Liver (tissue), 9 donors: ENCODE results near the gene PITPNM3. TPM values are rescaled to one million over a fixed set of nuclear protein-coding genes. Genes with fewer than 3 reads are reported as not detected.

Source experiments
- DNase-seq: peaks from one replicate; pipeline ENCODE4 v3.0.0-alpha.2; 2017; ENCODE audit warnings: low spot score
- H3K27ac ChIP-seq, 2 donors: one replicate each; pipeline ENCODE4 v1.7.0; 2013; ENCODE audit warnings: inconsistent platforms in 2 of 2, low read length in 2 of 2, control low read depth in 1 of 2, low read depth in 1 of 2, mild to moderate bottlenecking in 1 of 2
- H3K27me3 ChIP-seq, 4 donors: one replicate each; pipeline versions ENCODE4 v1.6.1 to v1.7.0; 2013; ENCODE audit warnings: low read length in 3 of 4, inconsistent platforms in 1 of 4, mild to moderate bottlenecking in 1 of 4, moderate library complexity in 1 of 4; ENCODE audit not compliant: control insufficient read depth in 4 of 4, insufficient read depth in 4 of 4
- H3K36me3 ChIP-seq, 4 donors: one replicate each; pipeline versions ENCODE4 v1.6.1 to v1.7.0; 2013; ENCODE audit warnings: low read length in 3 of 4, mild to moderate bottlenecking in 3 of 4, low read depth in 1 of 4, moderate library complexity in 1 of 4; ENCODE audit not compliant: control insufficient read depth in 4 of 4, insufficient read depth in 3 of 4
- H3K4me1 ChIP-seq, 4 donors: one replicate each; pipeline versions ENCODE4 v1.6.1 to v1.7.0; 2013; ENCODE audit warnings: low read length in 3 of 4, mild to moderate bottlenecking in 3 of 4, moderate library complexity in 1 of 4; ENCODE audit not compliant: control insufficient read depth in 4 of 4, insufficient read depth in 4 of 4
- H3K4me3 ChIP-seq, 3 donors: one replicate each; pipeline versions ENCODE4 v1.6.1 to v1.7.0; 2013; ENCODE audit warnings: low read length in 3 of 3, control low read depth in 1 of 3, low read depth in 1 of 3, mild to moderate bottlenecking in 1 of 3
- H3K9ac ChIP-seq, 2 donors: one replicate each; pipeline ENCODE4 v1.7.0; 2013; ENCODE audit warnings: low read length in 2 of 2, mild to moderate bottlenecking in 2 of 2, moderate library complexity in 2 of 2, control low read depth in 1 of 2, low read depth in 1 of 2
- H3K9me3 ChIP-seq, 4 donors: one replicate each; pipeline versions ENCODE4 v1.6.1 to v1.7.0; 2013; ENCODE audit warnings: low read length in 3 of 4; ENCODE audit not compliant: control insufficient read depth in 4 of 4
- FOXA1 ChIP-seq: IDR thresholded peaks from 2 replicates; pipeline ENCODE4 v1.6.1; 2016; ENCODE audit warnings: antibody characterized with exemption
- FOXA2 ChIP-seq: IDR thresholded peaks from 2 replicates; pipeline ENCODE4 v1.6.1; 2016; ENCODE audit warnings: antibody characterized with exemption
- GABPA ChIP-seq, 2 donors: IDR thresholded peaks in 1 of 2; conservative IDR thresholded peaks in 1 of 2; 2 replicates each; pipeline ENCODE4 v1.6.1; 2016; ENCODE audit warnings: antibody characterized with exemption in 2 of 2, mild to moderate bottlenecking in 1 of 2, moderate library complexity in 1 of 2
- HNF4A ChIP-seq, 2 donors: conservative IDR thresholded peaks; 2 replicates each; pipeline ENCODE4 v1.6.1; 2016; ENCODE audit warnings: antibody characterized with exemption in 2 of 2, mild to moderate bottlenecking in 2 of 2
- HNF4G ChIP-seq: IDR thresholded peaks from 2 replicates; pipeline ENCODE4 v1.6.1; 2016; ENCODE audit warnings: antibody characterized with exemption
- JUND ChIP-seq, 2 donors: IDR thresholded peaks; 2 replicates each; pipeline ENCODE4 v1.6.1; 2016; ENCODE audit warnings: antibody characterized with exemption in 2 of 2
- NR2F2 ChIP-seq: IDR thresholded peaks from 2 replicates; pipeline ENCODE4 v1.6.1; 2016; ENCODE audit warnings: antibody characterized with exemption
- RAD21 ChIP-seq, 2 donors: IDR thresholded peaks; 2 replicates each; pipeline ENCODE4 v1.6.1; 2016; ENCODE audit warnings: antibody characterized with exemption in 2 of 2, mild to moderate bottlenecking in 2 of 2
- RXRA ChIP-seq, 2 donors: IDR thresholded peaks; 2 replicates each; pipeline ENCODE4 v1.6.1; 2017 to 2018; ENCODE audit warnings: antibody characterized with exemption in 2 of 2, mild to moderate bottlenecking in 1 of 2
- SP1 ChIP-seq: IDR thresholded peaks from 2 replicates; pipeline ENCODE4 v1.6.1; 2018; ENCODE audit warnings: antibody characterized with exemption, mild to moderate bottlenecking
- TAF1 ChIP-seq: conservative IDR thresholded peaks from 2 replicates; pipeline ENCODE4 v1.6.1; 2016; ENCODE audit warnings: antibody characterized with exemption, mild to moderate bottlenecking
- YY1 ChIP-seq: IDR thresholded peaks from 2 replicates; pipeline ENCODE4 v1.6.1; 2016; ENCODE audit warnings: antibody characterized with exemption, mild to moderate bottlenecking
- WGBS: extraction: QIAGEN DNeasy Blood & Tissue Kit; methylation state at CpG from one replicate; pipeline ENCODE4 v1.1.7; 2013; 5-methylcytosine and 5-hydroxymethylcytosine counted together
- polyA plus RNA-seq, 2 donors: library from polyadenylated mRNA; stranded (reverse) in 1 of 2; unstranded in 1 of 2; fragments of 200-250 nt in 1 of 2; fragments of >200 nt in 1 of 2; fragmentation: Nextera tagmentation in 1 of 2; extraction: Ambion mirVana in 1 of 2; gene quantifications; one replicate each; pipeline versions ENCODE4 v1.2.1 to v1.2.3, GENCODE V29; 2013 to 2015
- total RNA-seq, 2 donors: library from RNA; depleted of rRNA; stranded (reverse); fragments of >200 nt; gene quantifications; one replicate each; pipeline ENCODE4 v1.2.3, GENCODE V29; 2014
- TF ChIP-seq, protein P1 (sequence below): IDR thresholded peaks from 2 replicates; pipeline ENCODE4 v1.6.1; 2016; ENCODE audit warnings: antibody characterized with exemption
- TF ChIP-seq, protein P2 (sequence below): fragments of 150-350 bp; IDR thresholded peaks from 2 replicates; pipeline ENCODE4 v1.5.1; 2017; ENCODE audit warnings: improper control_type of control experiment, low read depth, low read length; ENCODE audit not compliant: missing input control
- TF ChIP-seq, protein P3 (sequence below): IDR thresholded peaks from 2 replicates; pipeline ENCODE4 v1.6.1; 2016; ENCODE audit warnings: antibody characterized with exemption
- TF ChIP-seq, protein P4 (sequence below): IDR thresholded peaks from 2 replicates; pipeline ENCODE4 v1.6.1; 2016; ENCODE audit warnings: antibody characterized with exemption, mild to moderate bottlenecking
- TF ChIP-seq, protein P5 (sequence below): IDR thresholded peaks from 2 replicates; pipeline ENCODE4 v1.6.1; 2016; ENCODE audit warnings: antibody characterized with exemption
- donor health status: healthy.
- donor health status: healthy.
- donor health status: healthy.
- donor health status: healthy.
- donor health status: healthy.

PITPNM3 gene
- total and polyA plus RNA-seq, 4 donors: 1.5 to 5.0 (median 1.8) TPM

DNA sequence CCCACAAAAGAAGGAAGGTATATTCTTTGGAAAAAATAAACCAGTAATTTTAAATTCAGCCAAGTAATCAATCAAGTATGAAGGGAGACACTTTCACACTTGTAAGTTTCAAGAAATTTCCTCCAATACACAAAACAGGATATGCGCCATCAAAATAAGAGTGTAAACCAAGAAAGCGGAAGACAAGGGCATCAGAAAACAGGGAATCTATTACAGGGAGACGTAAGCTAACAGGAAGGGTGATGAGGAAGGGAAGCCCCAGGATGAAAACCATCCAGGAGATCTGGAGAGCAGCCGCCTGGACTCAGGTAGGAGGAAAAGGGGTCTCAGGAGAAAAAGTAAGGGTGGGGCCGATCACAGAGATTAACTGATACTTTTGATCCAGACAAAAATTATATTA lies 31.8 kb upstream of the PITPNM3 start:
- TF ChIP-seq GABPA (IDR thresholded peaks at IDR 0.05 in 1 of 2, conservative IDR thresholded peaks at IDR 0.05 in 1 of 2) (peak in 1 of 2 donors; percentile 53), YY1 (no peak)
- TF ChIP-seq, protein P1, sequence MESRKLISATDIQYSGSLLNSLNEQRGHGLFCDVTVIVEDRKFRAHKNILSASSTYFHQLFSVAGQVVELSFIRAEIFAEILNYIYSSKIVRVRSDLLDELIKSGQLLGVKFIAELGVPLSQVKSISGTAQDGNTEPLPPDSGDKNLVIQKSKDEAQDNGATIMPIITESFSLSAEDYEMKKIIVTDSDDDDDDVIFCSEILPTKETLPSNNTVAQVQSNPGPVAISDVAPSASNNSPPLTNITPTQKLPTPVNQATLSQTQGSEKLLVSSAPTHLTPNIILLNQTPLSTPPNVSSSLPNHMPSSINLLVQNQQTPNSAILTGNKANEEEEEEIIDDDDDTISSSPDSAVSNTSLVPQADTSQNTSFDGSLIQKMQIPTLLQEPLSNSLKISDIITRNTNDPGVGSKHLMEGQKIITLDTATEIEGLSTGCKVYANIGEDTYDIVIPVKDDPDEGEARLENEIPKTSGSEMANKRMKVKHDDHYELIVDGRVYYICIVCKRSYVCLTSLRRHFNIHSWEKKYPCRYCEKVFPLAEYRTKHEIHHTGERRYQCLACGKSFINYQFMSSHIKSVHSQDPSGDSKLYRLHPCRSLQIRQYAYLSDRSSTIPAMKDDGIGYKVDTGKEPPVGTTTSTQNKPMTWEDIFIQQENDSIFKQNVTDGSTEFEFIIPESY: no peak
- no peak for DNase-seq
- 88% methylated on average over 5 of the region's 5 CpGs for WGBS
- Histone ChIP-seq H3K4me3 (no peak overlapping the region), H3K36me3 (peaks cover 0 to 36% (median 29%) of the 10 kb centered on the region in 4 donors), H3K4me1 (no peaks in the 10 kb centered on the region), H3K27ac (no peak overlapping the region), H3K27me3 (no peaks in the 10 kb centered on the region), H3K9ac (no peak overlapping the region), H3K9me3 (peaks cover 0 to 3% (median 0%) of the 10 kb centered on the region in 4 donors)

GRCh38 chr17:6587310-6587709 lies 31.0 kb upstream of the PITPNM3 start:
- peaks cover 0 to 36% (median 29%) of the 10 kb centered on the region in 4 donors for H3K36me3 ChIP-seq
- no peak overlapping the region for H3K27ac ChIP-seq
- H3K4me1 ChIP-seq: no peaks in the 10 kb centered on the region
- TF ChIP-seq NR2F2: no peak
- H3K9me3 ChIP-seq: peaks cover 0 to 3% (median 0%) of the 10 kb centered on the region in 4 donors
- WGBS: 95% methylated on average over 4 of the region's 4 CpGs
- H3K9ac ChIP-seq: no peak overlapping the region
- no peaks in the 10 kb centered on the region for H3K27me3 ChIP-seq
- no peak for DNase-seq
- H3K4me3 ChIP-seq: no peak overlapping the region

GRCh38 chr17:6583411-6583810 lies 27.1 kb upstream of the PITPNM3 start:
- Histone ChIP-seq H3K4me3 (no peak overlapping the region), H3K36me3 (peaks cover 0 to 22% (median 15%) of the 10 kb centered on the region in 4 donors), H3K9ac (no peak overlapping the region), H3K4me1 (no peaks in the 10 kb centered on the region), H3K27ac (no peak overlapping the region), H3K9me3 (peaks cover 0 to 3% (median 0%) of the 10 kb centered on the region in 4 donors), H3K27me3 (no peaks in the 10 kb centered on the region)
- 98% methylated on average over 4 of the region's 4 CpGs for WGBS
- TF ChIP-seq FOXA2: no peak
- no peak for TF ChIP-seq YY1
- no peak for TF ChIP-seq RXRA (IDR thresholded peaks at IDR 0.05)
- no peak for TF ChIP-seq NR2F2
- no peak for TF ChIP-seq SP1
- TF ChIP-seq, protein P2, sequence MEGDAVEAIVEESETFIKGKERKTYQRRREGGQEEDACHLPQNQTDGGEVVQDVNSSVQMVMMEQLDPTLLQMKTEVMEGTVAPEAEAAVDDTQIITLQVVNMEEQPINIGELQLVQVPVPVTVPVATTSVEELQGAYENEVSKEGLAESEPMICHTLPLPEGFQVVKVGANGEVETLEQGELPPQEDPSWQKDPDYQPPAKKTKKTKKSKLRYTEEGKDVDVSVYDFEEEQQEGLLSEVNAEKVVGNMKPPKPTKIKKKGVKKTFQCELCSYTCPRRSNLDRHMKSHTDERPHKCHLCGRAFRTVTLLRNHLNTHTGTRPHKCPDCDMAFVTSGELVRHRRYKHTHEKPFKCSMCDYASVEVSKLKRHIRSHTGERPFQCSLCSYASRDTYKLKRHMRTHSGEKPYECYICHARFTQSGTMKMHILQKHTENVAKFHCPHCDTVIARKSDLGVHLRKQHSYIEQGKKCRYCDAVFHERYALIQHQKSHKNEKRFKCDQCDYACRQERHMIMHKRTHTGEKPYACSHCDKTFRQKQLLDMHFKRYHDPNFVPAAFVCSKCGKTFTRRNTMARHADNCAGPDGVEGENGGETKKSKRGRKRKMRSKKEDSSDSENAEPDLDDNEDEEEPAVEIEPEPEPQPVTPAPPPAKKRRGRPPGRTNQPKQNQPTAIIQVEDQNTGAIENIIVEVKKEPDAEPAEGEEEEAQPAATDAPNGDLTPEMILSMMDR: no peak
- no peak for TF ChIP-seq RAD21 (IDR thresholded peaks at IDR 0.05)
- TF ChIP-seq FOXA1: no peak
- TF ChIP-seq HNF4A (conservative IDR thresholded peaks at IDR 0.05): no peak
- TF ChIP-seq GABPA (IDR thresholded peaks at IDR 0.05 in 1 of 2, conservative IDR thresholded peaks at IDR 0.05 in 1 of 2): no peak
- TF ChIP-seq, protein P1: no peak
- TF ChIP-seq, protein P3, sequence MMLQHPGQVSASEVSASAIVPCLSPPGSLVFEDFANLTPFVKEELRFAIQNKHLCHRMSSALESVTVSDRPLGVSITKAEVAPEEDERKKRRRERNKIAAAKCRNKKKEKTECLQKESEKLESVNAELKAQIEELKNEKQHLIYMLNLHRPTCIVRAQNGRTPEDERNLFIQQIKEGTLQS: no peak
- no peak for TF ChIP-seq JUND (IDR thresholded peaks at IDR 0.05)
- TF ChIP-seq, protein P4, sequence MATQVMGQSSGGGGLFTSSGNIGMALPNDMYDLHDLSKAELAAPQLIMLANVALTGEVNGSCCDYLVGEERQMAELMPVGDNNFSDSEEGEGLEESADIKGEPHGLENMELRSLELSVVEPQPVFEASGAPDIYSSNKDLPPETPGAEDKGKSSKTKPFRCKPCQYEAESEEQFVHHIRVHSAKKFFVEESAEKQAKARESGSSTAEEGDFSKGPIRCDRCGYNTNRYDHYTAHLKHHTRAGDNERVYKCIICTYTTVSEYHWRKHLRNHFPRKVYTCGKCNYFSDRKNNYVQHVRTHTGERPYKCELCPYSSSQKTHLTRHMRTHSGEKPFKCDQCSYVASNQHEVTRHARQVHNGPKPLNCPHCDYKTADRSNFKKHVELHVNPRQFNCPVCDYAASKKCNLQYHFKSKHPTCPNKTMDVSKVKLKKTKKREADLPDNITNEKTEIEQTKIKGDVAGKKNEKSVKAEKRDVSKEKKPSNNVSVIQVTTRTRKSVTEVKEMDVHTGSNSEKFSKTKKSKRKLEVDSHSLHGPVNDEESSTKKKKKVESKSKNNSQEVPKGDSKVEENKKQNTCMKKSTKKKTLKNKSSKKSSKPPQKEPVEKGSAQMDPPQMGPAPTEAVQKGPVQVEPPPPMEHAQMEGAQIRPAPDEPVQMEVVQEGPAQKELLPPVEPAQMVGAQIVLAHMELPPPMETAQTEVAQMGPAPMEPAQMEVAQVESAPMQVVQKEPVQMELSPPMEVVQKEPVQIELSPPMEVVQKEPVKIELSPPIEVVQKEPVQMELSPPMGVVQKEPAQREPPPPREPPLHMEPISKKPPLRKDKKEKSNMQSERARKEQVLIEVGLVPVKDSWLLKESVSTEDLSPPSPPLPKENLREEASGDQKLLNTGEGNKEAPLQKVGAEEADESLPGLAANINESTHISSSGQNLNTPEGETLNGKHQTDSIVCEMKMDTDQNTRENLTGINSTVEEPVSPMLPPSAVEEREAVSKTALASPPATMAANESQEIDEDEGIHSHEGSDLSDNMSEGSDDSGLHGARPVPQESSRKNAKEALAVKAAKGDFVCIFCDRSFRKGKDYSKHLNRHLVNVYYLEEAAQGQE: no peak
- TF ChIP-seq, protein P5, sequence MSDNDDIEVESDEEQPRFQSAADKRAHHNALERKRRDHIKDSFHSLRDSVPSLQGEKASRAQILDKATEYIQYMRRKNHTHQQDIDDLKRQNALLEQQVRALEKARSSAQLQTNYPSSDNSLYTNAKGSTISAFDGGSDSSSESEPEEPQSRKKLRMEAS: no peak
- no peak for TF ChIP-seq TAF1
- TF ChIP-seq HNF4G: no peak
- no peak for DNase-seq
